B cell (primary cell): ENCODE data around the gene TNFRSF9.

Experiments
- EZH2 ChIP-seq: IDR thresholded peaks from 2 replicates; pipeline ENCODE4 v1.6.1; 2012; ENCODE audit warnings: borderline replicate concordance, low read depth, mild to moderate bottlenecking, moderate library complexity, low read length; ENCODE audit not compliant: insufficient read depth, poor library complexity, severe bottlenecking
- TF ChIP-seq, protein P1 (sequence below): fragments of 200-600 bp; IDR thresholded peaks from one replicate; pipeline ENCODE4 v1.8.0; 2022; ENCODE audit warnings: antibody characterized with exemption, mild to moderate bottlenecking

DNA sequence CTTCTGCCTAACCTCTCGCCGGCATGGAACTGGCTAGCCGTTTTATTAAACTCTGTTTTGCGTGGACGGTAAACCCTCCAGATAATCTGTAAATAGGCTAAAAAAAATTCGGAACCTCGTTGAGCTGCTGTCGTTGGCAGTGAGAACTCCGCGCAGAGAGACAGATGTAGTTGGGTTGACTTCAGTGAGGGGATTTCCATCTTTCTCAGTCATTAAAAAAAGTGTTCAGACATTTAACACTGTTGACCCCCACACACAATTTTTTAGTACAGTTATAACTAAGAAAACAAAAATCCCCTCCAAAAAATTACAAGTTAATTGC is 21.3 kb upstream of the TNFRSF9 start:
- TF ChIP-seq, protein P1, sequence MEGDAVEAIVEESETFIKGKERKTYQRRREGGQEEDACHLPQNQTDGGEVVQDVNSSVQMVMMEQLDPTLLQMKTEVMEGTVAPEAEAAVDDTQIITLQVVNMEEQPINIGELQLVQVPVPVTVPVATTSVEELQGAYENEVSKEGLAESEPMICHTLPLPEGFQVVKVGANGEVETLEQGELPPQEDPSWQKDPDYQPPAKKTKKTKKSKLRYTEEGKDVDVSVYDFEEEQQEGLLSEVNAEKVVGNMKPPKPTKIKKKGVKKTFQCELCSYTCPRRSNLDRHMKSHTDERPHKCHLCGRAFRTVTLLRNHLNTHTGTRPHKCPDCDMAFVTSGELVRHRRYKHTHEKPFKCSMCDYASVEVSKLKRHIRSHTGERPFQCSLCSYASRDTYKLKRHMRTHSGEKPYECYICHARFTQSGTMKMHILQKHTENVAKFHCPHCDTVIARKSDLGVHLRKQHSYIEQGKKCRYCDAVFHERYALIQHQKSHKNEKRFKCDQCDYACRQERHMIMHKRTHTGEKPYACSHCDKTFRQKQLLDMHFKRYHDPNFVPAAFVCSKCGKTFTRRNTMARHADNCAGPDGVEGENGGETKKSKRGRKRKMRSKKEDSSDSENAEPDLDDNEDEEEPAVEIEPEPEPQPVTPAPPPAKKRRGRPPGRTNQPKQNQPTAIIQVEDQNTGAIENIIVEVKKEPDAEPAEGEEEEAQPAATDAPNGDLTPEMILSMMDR = no peak
- no peak for TF ChIP-seq EZH2
